ENCODE data around the gene RAB39A. TPM values are rescaled to one million over a fixed set of nuclear protein-coding genes. Genes with fewer than 3 reads are reported as not detected.

The RAB39A gene
- total and polyA plus RNA-seq, 10 of the 15 experiments (the other 5 are each of a cell fraction or from before 2014, with no cell fraction given) = 0.10 to 9.2 (median 4.9) TPM

DNA sequence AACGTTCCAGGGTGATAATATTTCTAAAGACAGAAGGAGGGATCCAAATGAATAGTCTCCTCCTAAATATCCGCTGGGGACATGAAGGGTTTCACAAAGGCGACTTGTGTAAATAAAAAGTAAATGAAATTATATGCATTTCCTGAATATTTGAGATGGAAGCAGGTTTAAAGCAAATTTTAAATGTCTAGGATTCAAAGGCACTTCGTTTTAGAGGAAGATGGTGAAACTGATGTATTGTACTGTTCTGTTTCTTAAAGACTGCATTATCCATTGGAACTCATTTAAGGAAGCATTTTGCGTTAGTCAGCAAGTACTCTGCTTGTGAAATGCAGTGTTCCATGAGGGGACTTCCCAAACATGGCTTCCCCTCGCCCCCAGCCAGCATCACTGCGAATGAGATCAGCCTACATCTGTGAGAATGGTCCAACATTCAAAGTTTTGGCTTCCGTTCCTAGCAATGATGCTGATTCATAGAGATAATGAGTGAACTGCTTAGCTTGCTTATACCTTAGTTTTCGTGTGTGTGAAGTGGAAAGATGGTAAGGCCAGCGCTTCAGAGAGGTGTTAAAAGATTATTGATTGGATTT lies 1.5 kb downstream of the RAB39A start (continued):
- no peak for TF ChIP-seq TARDBP (IDR thresholded peaks at IDR 0.05; ENCODE audit: borderline replicate concordance)
- TF ChIP-seq, protein P1, sequence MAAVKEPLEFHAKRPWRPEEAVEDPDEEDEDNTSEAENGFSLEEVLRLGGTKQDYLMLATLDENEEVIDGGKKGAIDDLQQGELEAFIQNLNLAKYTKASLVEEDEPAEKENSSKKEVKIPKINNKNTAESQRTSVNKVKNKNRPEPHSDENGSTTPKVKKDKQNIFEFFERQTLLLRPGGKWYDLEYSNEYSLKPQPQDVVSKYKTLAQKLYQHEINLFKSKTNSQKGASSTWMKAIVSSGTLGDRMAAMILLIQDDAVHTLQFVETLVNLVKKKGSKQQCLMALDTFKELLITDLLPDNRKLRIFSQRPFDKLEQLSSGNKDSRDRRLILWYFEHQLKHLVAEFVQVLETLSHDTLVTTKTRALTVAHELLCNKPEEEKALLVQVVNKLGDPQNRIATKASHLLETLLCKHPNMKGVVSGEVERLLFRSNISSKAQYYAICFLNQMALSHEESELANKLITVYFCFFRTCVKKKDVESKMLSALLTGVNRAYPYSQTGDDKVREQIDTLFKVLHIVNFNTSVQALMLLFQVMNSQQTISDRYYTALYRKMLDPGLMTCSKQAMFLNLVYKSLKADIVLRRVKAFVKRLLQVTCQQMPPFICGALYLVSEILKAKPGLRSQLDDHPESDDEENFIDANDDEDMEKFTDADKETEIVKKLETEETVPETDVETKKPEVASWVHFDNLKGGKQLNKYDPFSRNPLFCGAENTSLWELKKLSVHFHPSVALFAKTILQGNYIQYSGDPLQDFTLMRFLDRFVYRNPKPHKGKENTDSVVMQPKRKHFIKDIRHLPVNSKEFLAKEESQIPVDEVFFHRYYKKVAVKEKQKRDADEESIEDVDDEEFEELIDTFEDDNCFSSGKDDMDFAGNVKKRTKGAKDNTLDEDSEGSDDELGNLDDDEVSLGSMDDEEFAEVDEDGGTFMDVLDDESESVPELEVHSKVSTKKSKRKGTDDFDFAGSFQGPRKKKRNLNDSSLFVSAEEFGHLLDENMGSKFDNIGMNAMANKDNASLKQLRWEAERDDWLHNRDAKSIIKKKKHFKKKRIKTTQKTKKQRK (IDR thresholded peaks at IDR 0.05; ENCODE audit: low read depth, low read length) = no peak
- TF ChIP-seq SP1 (IDR thresholded peaks at IDR 0.05; ENCODE audit: low read depth, low read length) = no peak

DNA sequence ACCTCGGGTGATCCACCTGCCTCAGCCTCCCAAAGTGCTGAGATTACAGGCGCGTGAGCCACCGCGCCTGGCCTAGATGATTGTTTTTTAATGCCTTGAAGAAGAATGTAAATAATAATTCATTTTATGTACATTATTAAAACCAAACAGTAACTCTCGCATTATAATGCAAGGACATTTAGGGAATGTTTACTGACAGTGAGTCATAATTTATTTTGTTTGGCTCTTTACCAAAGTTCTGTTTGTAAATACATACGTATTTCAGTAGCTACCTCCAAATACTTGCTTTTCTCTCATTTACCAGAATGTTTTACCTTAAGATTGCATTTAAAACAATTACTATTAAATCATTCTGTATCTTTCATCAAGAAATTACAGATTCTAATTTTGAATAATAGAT lies 3.0 kb downstream of the RAB39A start:
- Histone ChIP-seq H3K79me2 (ENCODE audit: control insufficient read depth, insufficient read depth, low read length) (peaks cover 24% of the 10 kb centered on the region), H3K4me3 (no peak overlapping the region), H3K36me3 (ENCODE audit: control insufficient read depth in 2 of 2, insufficient read depth in 2 of 2, low read length in 1 of 2) (no peaks in the 10 kb centered on the region), H3K9ac (ENCODE audit: control insufficient read depth, insufficient read depth, low read length) (no peak overlapping the region), H3K27ac (ENCODE audit: control insufficient read depth, insufficient read depth) (no peak overlapping the region), H4K20me1 (ENCODE audit: control insufficient read depth, insufficient read depth) (no peaks in the 10 kb centered on the region), H3K4me1 (ENCODE audit: control insufficient read depth, insufficient read depth, low read length) (0 out of 2 replicates have a peak, but pooled peaks cover 6% of the 10 kb centered on the region), H3K9me3 (replicated peaks; ENCODE audit: control insufficient read depth, insufficient read depth, low read length) (no peaks in the 10 kb centered on the region), H3K27me3 (replicated peaks in 1 of 2; ENCODE audit: control insufficient read depth in 2 of 2, insufficient read depth in 2 of 2, low read length in 1 of 2) (no peaks in the 10 kb centered on the region), H2AFZ (ENCODE audit: control insufficient read depth, low read depth, low read length) (no peak overlapping the region), H3K4me2 (ENCODE audit: control insufficient read depth, insufficient read depth) (no peak overlapping the region)
- in situ Hi-C loops (cut with MboI) = no loop called here
- WGBS (ENCODE audit: insufficient coverage, insufficient replicate concordance, low lambda C conversion rate, missing lambda C conversion rate) = 78% methylated on average over 7 of the region's 7 CpGs
- no peak for DNase-seq (ENCODE audit: low read depth, low spot score)
- TF ChIP-seq BACH1 (IDR thresholded peaks at IDR 0.05; ENCODE audit: borderline replicate concordance) (no peak), LARP7 (IDR thresholded peaks at IDR 0.05) (no peak), IKZF2 (IDR thresholded peaks at IDR 0.05) (no peak), BCL11A (IDR thresholded peaks at IDR 0.05; ENCODE audit: low read depth, low read length) (no peak)
- POLR2A ChIA-PET = interaction anchor here (0.6 to 0.7 kb wide), 4 partner anchors 72 to 1964 kb away, joined by 3 to 7 read pairs (median 4); no protein-coding TSS in a partner anchor
- no peak for FAIRE-seq
- SMC1A ChIA-PET (ENCODE audit: uncharacterized antibody, unreplicated experiment) = interaction anchor here (0.6 to 1.1 kb wide), 5 partner anchors 17 to 853 kb away, joined by 3 read pairs; no protein-coding TSS in a partner anchor
- RAD21 ChIA-PET (ENCODE audit: unreplicated experiment) = interaction anchor here (2.2 kb wide), 1 partner anchor 67 kb away, joined by 6 read pairs; no protein-coding TSS in a partner anchor
- intact Hi-C loops (cut with micrococcal nuclease; ENCODE audit: unreplicated experiment) = no loop called here
- CTCF ChIA-PET = interaction anchor here (0.6 to 6.2 kb wide), 4 partner anchors 13 to 140 kb away, joined by 3 to 36 read pairs (median 5); no protein-coding TSS in a partner anchor
- BruUV-seq (replicated peaks) = no TSS peak
- no peak for ATAC-seq
